Measurements from ENCODE around the gene HERC2.
"Not testable (repeated sequence)": the region's sequence is repeated elsewhere in the genome, so short reads cannot be mapped to it uniquely, and the experiment has no call there.

Gene HERC2

GRCh38 chr15:28128031-28128430, 193.9 kb downstream of the HERC2 start:
- DNase-seq, result no peak

GRCh38 chr15:28127036-28127435, 194.9 kb downstream of the HERC2 start:
- no peak for DNase-seq

GRCh38 chr15:28125673-28126651, 196.0 kb downstream of the HERC2 start:
- peak; percentile 45 for DNase-seq

GRCh38 chr15:28124841-28125240, 197.1 kb downstream of the HERC2 start:
- DNase-seq, result no peak

GRCh38 chr15:28123408-28124023, 198.5 kb downstream of the HERC2 start:
- peak; percentile 43 for DNase-seq

GRCh38 chr15:28122038-28122949, 199.7 kb downstream of the HERC2 start:
- DNase-seq, result no peak

- not testable (repeated sequence) for DNase-seq
Observed at GRCh38 chr15:28121577-28121976, 200.4 kb downstream of the HERC2 start.

- DNase-seq, result no peak
Observed at GRCh38 chr15:28120359-28120640, 201.7 kb downstream of the HERC2 start.

- no peak for DNase-seq
Observed at GRCh38 chr15:28118531-28118930, 203.4 kb downstream of the HERC2 start.

- DNase-seq, result no peak
Observed at GRCh38 chr15:28118083-28118482, 203.9 kb downstream of the HERC2 start.

GRCh38 chr15:28117432-28117990, 204.5 kb downstream of the HERC2 start:
- DNase-seq, result no peak

- no peak for DNase-seq
Observed at GRCh38 chr15:28116521-28117431, 205.2 kb downstream of the HERC2 start.

GRCh38 chr15:28115871-28116270, 206.1 kb downstream of the HERC2 start:
- DNase-seq, result no peak

GRCh38 chr15:28114721-28115622, 207.0 kb downstream of the HERC2 start:
- DNase-seq, result no peak

GRCh38 chr15:28114114-28114455, 207.9 kb downstream of the HERC2 start:
- no peak for DNase-seq

- DNase-seq, result no peak
Observed at GRCh38 chr15:28113394-28114113, 208.4 kb downstream of the HERC2 start.

GRCh38 chr15:28112962-28113361, 209.0 kb downstream of the HERC2 start:
- DNase-seq, result no peak

GRCh38 chr15:28112101-28112760, 209.7 kb downstream of the HERC2 start:
- DNase-seq, result no peak

GRCh38 chr15:28111543-28111942, 210.4 kb downstream of the HERC2 start:
- DNase-seq, result no peak

GRCh38 chr15:28110481-28110881, 211.5 kb downstream of the HERC2 start:
- DNase-seq, result no peak

All from CD4-positive, alpha-beta T cell treated with Interleukin-21 for 1 hour (primary cell).